IMR-90 (cell line): Measurements from ENCODE around the gene PRKCA. TPM values are rescaled to one million over a fixed set of nuclear protein-coding genes. Genes with fewer than 3 reads are reported as not detected.

Experiments used
- ATAC-seq: fragments of 200-7000 bp; cut with Tn5 transposase; 2 replicates; pipeline ENCODE4 v1.9.1; 2020; ENCODE audit warnings: low read depth, mild to moderate bottlenecking, moderate library complexity
- BruUV-seq: library from RNA; stranded (reverse); fragments of 400-500 nt; replicated peaks from 2 replicates; lab custom pipeline; 2021; lab: Mats Ljungman, UMichigan
- CTCF ChIA-PET: fragments of 300-600 bp; formaldehyde crosslinking; extraction: SDS; loops from one replicate; lab custom pipeline; 2021; ENCODE audit warnings: antibody characterized with exemption; lab: Yijun Ruan, JAX
- POLR2A ChIA-PET: fragments of 300-600 bp; sonication (Branson Sonifier 250); formaldehyde crosslinking; loops from one replicate; lab custom pipeline; 2022; ENCODE audit warnings: antibody characterized with exemption; ENCODE audit not compliant: unreplicated experiment; lab: Charles Lee
- DNase-seq: peaks from one replicate; pipeline ENCODE4 v3.0.0; 2013
- H2AFZ ChIP-seq: replicated peaks from 2 replicates; pipeline ENCODE3; 2013; ENCODE audit warnings: low read length, mild to moderate bottlenecking; ENCODE audit not compliant: poor library complexity
- H2AK5ac ChIP-seq: 2 replicates; pipeline ENCODE4 v1.6.1; 2013; ENCODE audit warnings: low read depth, low read length, inconsistent platforms
- H2AK9ac ChIP-seq: replicated peaks from 2 replicates; pipeline ENCODE3; 2013; ENCODE audit warnings: mild to moderate bottlenecking, low read depth, low read length, moderate library complexity; ENCODE audit not compliant: poor library complexity
- H2BK120ac ChIP-seq: 2 replicates; pipeline ENCODE4 v1.6.1; 2013; ENCODE audit warnings: low read depth, low read length, inconsistent platforms
- H2BK15ac ChIP-seq: 3 replicates; pipeline ENCODE4 v1.6.1; 2013; ENCODE audit warnings: low read depth, low read length, inconsistent platforms
- H2BK20ac ChIP-seq: 2 replicates; pipeline ENCODE4 v1.6.1; 2013; ENCODE audit warnings: low read depth, mild to moderate bottlenecking, inconsistent platforms, low read length, moderate library complexity
- H2BK5ac ChIP-seq: 2 replicates; pipeline ENCODE4 v1.6.1; 2013; ENCODE audit warnings: mild to moderate bottlenecking, low read depth, low read length, inconsistent platforms; ENCODE audit not compliant: poor library complexity, severe bottlenecking
- H3K14ac ChIP-seq: replicated peaks from 2 replicates; pipeline ENCODE4 v1.6.1; 2013; ENCODE audit warnings: low read depth, low read length, inconsistent platforms
- H3K18ac ChIP-seq: 2 replicates; pipeline ENCODE4 v1.6.1; 2013; ENCODE audit warnings: low read depth, low read length, control low read depth
- H3K23ac ChIP-seq: 2 replicates; pipeline ENCODE4 v1.6.1; 2013; ENCODE audit warnings: low read depth, low read length, inconsistent platforms
- H3K27ac ChIP-seq: 2 replicates; pipeline ENCODE4 v1.5.1; 2013; ENCODE audit warnings: mild to moderate bottlenecking, control low read depth, low read length; ENCODE audit not compliant: insufficient read depth
- H3K27me3 ChIP-seq: 2 replicates; pipeline ENCODE4 v1.6.1; 2013; ENCODE audit warnings: low read length; ENCODE audit not compliant: control insufficient read depth, insufficient read depth
- H3K36me3 ChIP-seq: 2 replicates; pipeline ENCODE4 v1.6.1; 2013; ENCODE audit warnings: low read length, mixed read lengths; ENCODE audit not compliant: control insufficient read depth, insufficient read depth
- H3K4ac ChIP-seq: 2 replicates; pipeline ENCODE4 v1.6.1; 2013; ENCODE audit warnings: low read depth, low read length, inconsistent platforms
- H3K4me1 ChIP-seq: 2 replicates; pipeline ENCODE4 v1.6.1; 2013; ENCODE audit warnings: low read length, mixed read lengths; ENCODE audit not compliant: control insufficient read depth, insufficient read depth
- H3K4me2 ChIP-seq: 2 replicates; pipeline ENCODE4 v1.6.1; 2013; ENCODE audit warnings: low read depth, mild to moderate bottlenecking, control low read depth, low read length, moderate library complexity
- H3K4me3 ChIP-seq: 2 replicates; pipeline ENCODE4 v1.5.1; 2013; ENCODE audit warnings: low read depth, mild to moderate bottlenecking, control low read depth, low read length, moderate library complexity; ENCODE audit not compliant: insufficient read depth
- H3K56ac ChIP-seq: 2 replicates; pipeline ENCODE4 v1.6.1; 2013; ENCODE audit warnings: low read length, inconsistent platforms; ENCODE audit not compliant: insufficient read depth; ENCODE audit errors: extremely low read depth
- H3K79me1 ChIP-seq, 2 experiments: 2 replicates each; pipeline ENCODE4 v1.6.1; 2013; ENCODE audit warnings: low read length in 2 of 2, inconsistent platforms in 1 of 2, low read depth in 1 of 2
- H3K9ac ChIP-seq: 2 replicates; pipeline ENCODE4 v1.6.1; 2013; ENCODE audit warnings: low read depth, low read length, control low read depth
- H3K9me1 ChIP-seq: 2 replicates; pipeline ENCODE4 v1.6.1; 2013; ENCODE audit warnings: low read length, inconsistent platforms; ENCODE audit not compliant: insufficient read depth
- H3K9me3 ChIP-seq: 2 replicates; pipeline ENCODE4 v1.6.1; 2013; ENCODE audit warnings: low read length; ENCODE audit not compliant: control insufficient read depth, insufficient read depth
- H4K20me1 ChIP-seq: 2 replicates; pipeline ENCODE4 v1.6.1; 2013; ENCODE audit warnings: low read length, inconsistent platforms; ENCODE audit not compliant: insufficient read depth
- H4K5ac ChIP-seq: 2 replicates; pipeline ENCODE4 v1.6.1; 2013; ENCODE audit warnings: mild to moderate bottlenecking, low read depth, low read length, control low read depth
- H4K8ac ChIP-seq, 2 experiments: 2 replicates each; pipeline ENCODE4 v1.6.1; 2013; ENCODE audit warnings: low read depth in 2 of 2, low read length in 2 of 2, control low read depth in 1 of 2, inconsistent platforms in 1 of 2
- H4K91ac ChIP-seq: 2 replicates; pipeline ENCODE4 v1.6.1; 2013; ENCODE audit warnings: low read depth, low read length, inconsistent platforms; ENCODE audit not compliant: insufficient read depth
- CTCF ChIP-seq: conservative IDR thresholded peaks from 2 replicates; pipeline ENCODE4 v1.5.1; 2012; ENCODE audit warnings: mild to moderate bottlenecking, low read depth, low read length, improper control_type of control experiment
- ELK1 ChIP-seq: fragments of 150-350 bp; IDR thresholded peaks from 2 replicates; pipeline ENCODE4 v1.6.1; 2016; ENCODE audit warnings: low read depth, mild to moderate bottlenecking, low read length, moderate library complexity, borderline replicate concordance
- MAFK ChIP-seq: IDR thresholded peaks from 2 replicates; pipeline ENCODE4 v1.6.1; 2012; ENCODE audit warnings: low read depth, low read length, improper control_type of control experiment
- MAZ ChIP-seq: IDR thresholded peaks from 2 replicates; pipeline ENCODE4 v1.6.1; 2012; ENCODE audit warnings: low read depth, mild to moderate bottlenecking, low read length, improper control_type of control experiment, moderate library complexity, borderline replicate concordance
- MXI1 ChIP-seq: IDR thresholded peaks from 2 replicates; pipeline ENCODE4 v1.6.1; 2012; ENCODE audit warnings: low read depth, mild to moderate bottlenecking, low read length, moderate library complexity, borderline replicate concordance
- POLR2A ChIP-seq: IDR thresholded peaks from 2 replicates; pipeline ENCODE4 v1.6.1; 2012; ENCODE audit warnings: mild to moderate bottlenecking, low read depth, low read length
- RCOR1 ChIP-seq: IDR thresholded peaks from 2 replicates; pipeline ENCODE4 v1.6.1; 2012; ENCODE audit warnings: mild to moderate bottlenecking, low read length, improper control_type of control experiment; ENCODE audit not compliant: insufficient replicate concordance
- USF2 ChIP-seq: fragments of 150-350 bp; IDR thresholded peaks from 2 replicates; pipeline ENCODE4 v1.6.1; 2017; ENCODE audit warnings: mild to moderate bottlenecking, antibody characterized with exemption, low read length, low read depth
- WGBS, 2 experiments: methylation state at CpG; one replicate each; pipeline versions ENCODE4 v1.1.5 to v1.1.7; 2013; ENCODE audit warnings: missing lambda C conversion rate in 2 of 2; ENCODE audit not compliant: insufficient read length in 1 of 2; ENCODE audit errors: extremely low coverage in 2 of 2; 5-methylcytosine and 5-hydroxymethylcytosine counted together
- dilution Hi-C: fragments of 300-500 bp; cut with HindIII; formaldehyde crosslinking; loops from one replicate; pipeline ENCODE4 v1.14.3; 2018; ENCODE audit warnings: low sequenced_read_pairs; ENCODE audit not compliant: unreplicated experiment
- in situ Hi-C: fragments of 300-500 bp; cut with MboI; formaldehyde crosslinking; loops from 3 replicates; pipeline ENCODE4 v1.14.3; 2019; ENCODE audit warnings: low sequenced_read_pairs, inconsistent platforms, mixed read lengths
- intact Hi-C: fragments of 100-400 bp; cut with micrococcal nuclease; formaldehyde crosslinking; loops from 2 replicates; pipeline ENCODE4 v1.10.0; 2022
- polyA plus RNA-seq, 3 experiments: library from polyadenylated mRNA; depleted of rRNA; stranded (reverse); fragments of >200 nt; gene quantifications; 2 replicates each; pipeline ENCODE4 v1.2.3, GENCODE V29; 2012; ENCODE audit warnings: low replicate concordance in 1 of 3
- total RNA-seq: library from RNA; depleted of rRNA; stranded (reverse); fragments of >200 nt; gene quantifications from 2 replicates; pipeline ENCODE4 v1.2.3, GENCODE V29; 2012

Gene PRKCA
- total and polyA plus RNA-seq, 2 of the 4 experiments (the other 2 are of a cell fraction) = 31.0 to 46.0 TPM

DNA sequence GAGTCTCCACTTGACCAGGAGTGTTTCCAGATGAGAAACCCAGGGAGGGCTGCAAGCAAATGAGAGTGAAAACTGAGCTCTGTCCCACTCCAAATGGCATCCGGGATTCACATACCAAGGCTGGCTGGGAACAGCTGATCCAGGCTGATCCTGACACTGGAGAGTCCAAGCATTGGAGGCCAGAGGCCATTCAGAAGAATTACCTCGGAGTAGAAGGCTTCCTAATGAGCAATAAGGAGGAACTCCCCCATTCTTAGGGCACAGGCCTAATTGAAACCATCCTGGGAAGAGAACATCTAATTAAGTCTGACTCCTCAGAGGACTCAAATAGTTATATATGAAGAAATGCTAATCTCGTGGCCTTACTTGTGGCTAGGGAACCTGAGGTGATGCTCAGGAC lies 142.8 kb downstream of the PRKCA start:
- no peak overlapping the region for H4K8ac ChIP-seq
- peaks cover 63 to 98% of the 10 kb centered on the region in 2 experiments for H3K79me1 ChIP-seq
- no peak overlapping the region for H2AFZ ChIP-seq
- peaks cover 28% of the 10 kb centered on the region for H4K20me1 ChIP-seq
- dilution Hi-C loops (no loop called here), intact Hi-C loops (no loop called here), in situ Hi-C loops (no loop called here)
- DNase-seq (no peak), ATAC-seq (no peak)
- H3K27me3 ChIP-seq = no peaks in the 10 kb centered on the region
- 0 out of 2 replicates have a peak overlapping the region, but pooled peaks have one; percentile 35 for H2AK5ac ChIP-seq
- 0 out of 2 replicates have a peak overlapping the region, but pooled peaks have one; percentile 1 for H3K23ac ChIP-seq
- H2BK120ac ChIP-seq = no peak overlapping the region
- H3K9ac ChIP-seq = no peak overlapping the region
- H4K91ac ChIP-seq = no peak overlapping the region
- H3K4ac ChIP-seq = 0 out of 2 replicates have a peak overlapping the region, but pooled peaks have one; percentile 42
- peak overlapping the region; percentile 26 for H2AK9ac ChIP-seq
- H2BK20ac ChIP-seq = no peak overlapping the region
- POLR2A ChIA-PET = no interaction called here
- H3K9me3 ChIP-seq = no peaks in the 10 kb centered on the region
- no peak overlapping the region for H3K56ac ChIP-seq
- H3K4me1 ChIP-seq = peaks cover 5% of the 10 kb centered on the region
- peaks cover 23% of the 10 kb centered on the region for H3K9me1 ChIP-seq
- H2BK5ac ChIP-seq = no peak overlapping the region
- no peak overlapping the region for H4K5ac ChIP-seq
- H3K4me2 ChIP-seq = no peak overlapping the region
- WGBS, 2 experiments = no CpG with 5 or more reads among the region's 3 CpGs
- no peak overlapping the region; the same call in 1 of the 2 replicates for H3K14ac ChIP-seq
- TF ChIP-seq MXI1 (no peak), USF2 (no peak), POLR2A (no peak), MAFK (no peak), RCOR1 (no peak), ELK1 (no peak), MAZ (no peak), CTCF (no peak)
- H3K4me3 ChIP-seq = no peak overlapping the region
- no TSS peak for BruUV-seq
- H3K36me3 ChIP-seq = peaks cover 4% of the 10 kb centered on the region; the same call in 1 of the 2 replicates
- H3K18ac ChIP-seq = no peak overlapping the region
- CTCF ChIA-PET = no interaction called here
- 0 out of 3 replicates have a peak overlapping the region, but pooled peaks have one; percentile 31 for H2BK15ac ChIP-seq
- H3K27ac ChIP-seq = no peak overlapping the region
